IPS-18a (cell line): ENCODE data around the gene SLC39A8.

Source experiments
- H3K27ac ChIP-seq: one replicate; pipeline ENCODE4 v1.5.1; 2013; ENCODE audit warnings: low read length
- H3K27me3 ChIP-seq: one replicate; pipeline ENCODE4 v1.6.1; 2013; ENCODE audit warnings: mild to moderate bottlenecking, low read length; ENCODE audit not compliant: control insufficient read depth, insufficient read depth
- H3K36me3 ChIP-seq: one replicate; pipeline ENCODE4 v1.6.1; 2013; ENCODE audit warnings: low read depth, low read length; ENCODE audit not compliant: control insufficient read depth
- H3K4me1 ChIP-seq: one replicate; pipeline ENCODE4 v1.6.1; 2013; ENCODE audit warnings: low read depth, low read length; ENCODE audit not compliant: control insufficient read depth
- H3K4me3 ChIP-seq: one replicate; pipeline ENCODE4 v1.5.1; 2013; ENCODE audit warnings: low read length
- H3K9ac ChIP-seq: one replicate; pipeline ENCODE4 v1.6.1; 2013; ENCODE audit warnings: mild to moderate bottlenecking, low read length, moderate library complexity
- H3K9me3 ChIP-seq: one replicate; pipeline ENCODE4 v1.6.1; 2013; ENCODE audit warnings: low read depth, low read length; ENCODE audit not compliant: control insufficient read depth

SLC39A8 gene

DNA sequence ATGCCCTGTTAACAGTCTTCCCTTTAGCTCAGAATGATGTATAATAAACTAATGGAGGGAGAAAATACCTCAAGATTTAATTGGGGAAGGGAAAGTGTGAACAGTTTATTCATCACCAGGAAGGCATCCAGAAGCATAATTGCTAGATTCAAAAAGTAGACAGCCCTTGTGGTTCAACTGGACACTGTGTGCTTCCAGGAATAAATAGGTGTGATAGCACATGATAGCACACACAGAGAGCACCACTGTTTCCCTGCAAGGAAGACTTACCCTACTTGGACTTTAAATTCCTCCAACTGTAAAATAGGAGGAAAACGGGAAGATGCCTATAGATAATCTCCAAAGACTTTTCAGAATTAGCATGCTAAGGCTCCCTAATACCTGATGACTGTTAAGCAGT lies 27.8 kb downstream of the SLC39A8 start:
- H3K36me3 ChIP-seq = no peaks in the 10 kb centered on the region
- H3K4me1 ChIP-seq = peaks cover 24% of the 10 kb centered on the region
- no peak overlapping the region for H3K9ac ChIP-seq
- no peak overlapping the region for H3K27ac ChIP-seq
- H3K4me3 ChIP-seq = no peak overlapping the region
- H3K9me3 ChIP-seq = no peaks in the 10 kb centered on the region
- H3K27me3 ChIP-seq = no peaks in the 10 kb centered on the region

DNA sequence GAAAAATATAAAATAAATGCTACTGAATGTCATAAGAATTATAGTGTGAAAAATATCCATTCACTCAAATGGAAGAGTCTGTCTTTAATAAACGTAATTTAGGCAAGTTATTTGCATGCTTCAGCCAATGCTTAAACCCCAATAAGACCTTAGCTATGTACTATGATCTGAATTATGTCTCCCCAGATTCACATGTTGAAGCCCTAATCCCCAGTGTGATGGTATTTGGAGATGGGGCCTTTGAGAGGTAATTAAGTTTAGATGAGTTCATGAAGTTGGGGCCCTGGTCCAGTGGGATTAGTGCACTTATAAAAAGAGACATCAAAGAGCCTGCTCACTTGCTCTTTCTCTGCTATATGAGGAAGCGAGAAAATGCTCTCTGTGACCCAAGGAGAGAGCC lies 28.7 kb downstream of the SLC39A8 start:
- H3K27me3 ChIP-seq = no peaks in the 10 kb centered on the region
- H3K9ac ChIP-seq = no peak overlapping the region
- peaks cover 16% of the 10 kb centered on the region for H3K4me1 ChIP-seq
- H3K27ac ChIP-seq = no peak overlapping the region
- no peaks in the 10 kb centered on the region for H3K9me3 ChIP-seq
- H3K36me3 ChIP-seq = no peaks in the 10 kb centered on the region
- H3K4me3 ChIP-seq = no peak overlapping the region

DNA sequence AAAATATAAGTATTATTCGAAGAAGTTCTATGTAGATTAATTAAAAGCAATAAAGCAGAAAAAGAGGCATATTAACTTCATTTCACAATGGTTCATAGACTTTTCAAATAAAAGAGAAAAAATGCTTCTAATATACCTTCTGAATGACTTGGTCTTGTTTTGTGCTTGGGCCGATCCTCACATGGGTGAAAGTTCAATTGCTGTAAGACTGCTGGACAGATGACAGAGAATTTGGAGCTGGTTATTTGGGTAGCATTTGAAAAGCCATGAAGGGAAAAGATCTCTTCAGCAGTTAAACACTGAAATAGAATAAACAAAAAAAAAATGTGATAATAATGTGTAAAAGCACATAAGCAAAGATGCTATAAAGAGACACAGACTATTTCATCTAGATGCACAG lies 29.8 kb downstream of the SLC39A8 start:
- Histone ChIP-seq H3K4me1 (peaks cover 13% of the 10 kb centered on the region), H3K27me3 (no peaks in the 10 kb centered on the region), H3K36me3 (no peaks in the 10 kb centered on the region), H3K9ac (no peak overlapping the region), H3K4me3 (no peak overlapping the region), H3K9me3 (no peaks in the 10 kb centered on the region), H3K27ac (no peak overlapping the region)

DNA sequence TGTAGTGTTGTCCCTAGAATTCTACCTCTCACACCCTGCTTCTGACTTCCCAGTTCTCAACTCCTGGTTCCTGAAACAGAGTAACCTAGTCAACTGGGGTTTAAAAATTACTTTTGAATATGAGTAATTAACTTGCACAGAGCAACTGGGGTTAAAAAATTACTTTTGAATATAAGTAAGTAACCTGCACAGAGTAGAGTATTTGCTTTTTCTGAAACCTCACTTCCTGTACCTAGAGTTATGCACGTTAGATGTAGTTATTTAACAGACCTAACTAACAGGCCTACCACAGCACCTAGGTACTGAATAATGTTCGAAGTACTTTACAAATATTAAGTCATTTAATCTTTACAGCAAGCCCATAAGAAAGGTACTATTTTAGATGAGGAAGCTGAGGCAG lies 32.9 kb downstream of the SLC39A8 start:
- Histone ChIP-seq H3K9ac (no peak overlapping the region), H3K9me3 (no peaks in the 10 kb centered on the region), H3K4me3 (no peak overlapping the region), H3K27ac (no peak overlapping the region), H3K4me1 (no peaks in the 10 kb centered on the region), H3K27me3 (no peaks in the 10 kb centered on the region), H3K36me3 (no peaks in the 10 kb centered on the region)

DNA sequence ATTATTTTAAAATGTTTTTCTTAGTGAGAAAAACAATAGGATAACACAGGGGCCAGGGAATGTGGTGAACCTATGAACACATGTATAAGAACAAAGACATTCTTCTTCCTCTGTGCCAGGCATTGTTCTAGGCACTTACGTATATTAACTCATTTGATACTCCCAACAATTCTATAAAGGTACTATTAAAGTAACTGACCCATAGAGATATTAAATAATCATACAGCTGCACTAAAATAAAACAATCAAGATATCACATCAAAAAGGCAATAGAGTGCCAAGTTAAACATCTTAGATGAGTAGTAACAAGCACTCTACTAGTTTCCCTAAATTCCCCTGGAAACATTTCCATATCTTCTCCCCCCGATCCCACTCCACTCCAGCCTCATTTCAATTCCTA lies 33.4 kb downstream of the SLC39A8 start:
- H3K9me3 ChIP-seq = no peaks in the 10 kb centered on the region
- H3K27me3 ChIP-seq = no peaks in the 10 kb centered on the region
- H3K4me3 ChIP-seq = no peak overlapping the region
- H3K9ac ChIP-seq = no peak overlapping the region
- H3K4me1 ChIP-seq = no peaks in the 10 kb centered on the region
- no peak overlapping the region for H3K27ac ChIP-seq
- no peaks in the 10 kb centered on the region for H3K36me3 ChIP-seq

DNA sequence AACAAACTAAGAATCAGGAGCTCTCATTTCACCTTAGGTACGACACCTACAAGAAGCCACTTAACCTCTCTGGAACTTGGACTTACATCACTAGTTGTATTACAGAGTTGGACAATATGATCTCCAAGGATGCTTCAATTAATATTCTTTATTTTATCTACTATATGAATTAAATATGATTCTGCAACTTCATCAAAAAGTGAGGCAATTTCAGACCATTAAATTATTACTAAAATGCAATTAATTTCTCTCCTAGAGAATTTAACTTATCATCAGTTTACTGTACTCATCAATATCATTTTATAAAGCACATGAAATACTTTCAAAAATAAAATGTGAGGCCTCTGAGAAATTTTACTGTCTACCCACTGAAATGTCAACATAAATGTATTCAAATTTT lies 33.9 kb downstream of the SLC39A8 start:
- no peak overlapping the region for H3K27ac ChIP-seq
- no peaks in the 10 kb centered on the region for H3K9me3 ChIP-seq
- no peak overlapping the region for H3K4me3 ChIP-seq
- no peak overlapping the region for H3K9ac ChIP-seq
- H3K27me3 ChIP-seq = no peaks in the 10 kb centered on the region
- no peaks in the 10 kb centered on the region for H3K36me3 ChIP-seq
- no peaks in the 10 kb centered on the region for H3K4me1 ChIP-seq

DNA sequence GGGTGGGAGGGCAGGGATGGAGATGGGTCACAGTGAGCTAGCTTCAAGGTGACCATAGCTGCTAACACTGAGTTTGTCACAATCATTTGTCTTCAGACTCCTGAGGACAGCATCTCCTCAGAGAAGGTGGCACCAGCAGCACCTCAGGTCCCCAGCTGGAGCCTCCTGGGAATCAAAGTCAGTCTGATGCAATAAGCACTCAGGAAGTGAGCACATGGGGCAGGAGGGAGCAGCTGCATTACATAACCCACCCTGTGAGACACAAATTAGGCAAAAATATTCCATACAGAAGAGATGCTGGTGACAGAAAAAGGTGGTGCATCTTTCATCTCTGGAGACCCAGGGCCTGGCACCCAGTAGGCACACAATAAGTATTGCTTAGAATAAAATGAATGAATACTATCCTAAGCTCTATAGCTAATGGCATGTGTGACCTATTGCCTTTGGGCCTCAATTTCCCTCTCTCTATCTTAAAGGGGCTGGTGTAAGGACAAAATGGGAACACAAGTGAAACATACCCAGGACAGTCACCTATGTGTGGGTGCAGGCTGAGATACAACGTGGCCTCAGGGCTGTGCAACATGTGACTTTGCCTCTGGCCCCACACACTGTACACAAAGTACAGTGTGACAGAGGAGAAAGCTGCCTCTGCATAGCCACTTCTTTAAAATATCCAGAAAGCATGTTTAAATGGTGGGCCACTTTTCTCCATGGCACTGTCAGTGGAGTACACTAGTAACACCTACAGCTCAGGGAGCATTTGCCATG lies 37.1 kb downstream of the SLC39A8 start:
- no peaks in the 10 kb centered on the region for H3K4me1 ChIP-seq
- no peaks in the 10 kb centered on the region for H3K27me3 ChIP-seq
- no peak overlapping the region for H3K27ac ChIP-seq
- H3K36me3 ChIP-seq = peaks cover 3% of the 10 kb centered on the region
- H3K4me3 ChIP-seq = no peak overlapping the region
- no peak overlapping the region for H3K9ac ChIP-seq
- H3K9me3 ChIP-seq = no peaks in the 10 kb centered on the region

DNA sequence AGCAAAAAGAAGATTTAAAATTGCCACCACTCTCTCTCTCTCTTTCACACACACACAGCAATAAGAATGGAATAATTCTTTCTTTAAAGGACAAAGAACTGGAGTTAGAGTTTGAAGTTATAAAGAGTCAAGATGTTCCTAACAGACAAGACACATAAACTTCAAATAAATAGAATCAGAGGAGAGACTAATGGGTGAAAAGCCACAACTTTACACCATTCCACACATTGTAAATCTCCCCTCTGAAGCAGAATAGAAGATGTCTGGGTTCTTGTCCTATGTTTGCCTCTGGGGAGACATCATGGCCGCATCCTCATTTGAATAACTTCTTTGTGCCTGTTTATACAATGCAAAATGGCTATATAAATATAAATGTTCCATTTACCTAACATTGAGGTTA lies 39.6 kb downstream of the SLC39A8 start:
- Histone ChIP-seq H3K36me3 (peaks cover 3% of the 10 kb centered on the region), H3K9ac (no peak overlapping the region), H3K4me3 (no peak overlapping the region), H3K4me1 (no peaks in the 10 kb centered on the region), H3K27ac (no peak overlapping the region), H3K9me3 (no peaks in the 10 kb centered on the region), H3K27me3 (no peaks in the 10 kb centered on the region)

DNA sequence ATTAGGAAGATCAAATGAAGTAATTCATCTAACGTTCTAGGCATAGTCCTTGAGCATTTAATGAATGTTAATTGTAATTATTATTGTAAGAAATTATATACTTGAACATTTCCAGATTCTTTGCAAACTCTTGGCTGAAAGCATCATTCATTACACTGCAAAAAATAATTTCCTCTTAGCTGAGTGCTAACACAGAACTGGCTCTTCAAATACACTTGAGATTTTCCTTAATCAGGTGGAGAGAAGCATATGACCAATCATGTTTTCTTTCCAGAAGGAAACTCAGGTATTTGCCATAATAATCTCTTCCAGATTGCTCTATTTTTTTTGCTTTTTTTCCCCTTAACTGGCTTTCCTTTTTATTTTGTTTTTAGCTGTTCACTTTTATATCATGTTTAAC lies 42.5 kb downstream of the SLC39A8 start:
- H3K27me3 ChIP-seq = no peaks in the 10 kb centered on the region
- H3K36me3 ChIP-seq = peaks cover 3% of the 10 kb centered on the region
- no peak overlapping the region for H3K27ac ChIP-seq
- H3K9ac ChIP-seq = no peak overlapping the region
- no peaks in the 10 kb centered on the region for H3K9me3 ChIP-seq
- H3K4me3 ChIP-seq = no peak overlapping the region
- H3K4me1 ChIP-seq = peaks cover 6% of the 10 kb centered on the region

DNA sequence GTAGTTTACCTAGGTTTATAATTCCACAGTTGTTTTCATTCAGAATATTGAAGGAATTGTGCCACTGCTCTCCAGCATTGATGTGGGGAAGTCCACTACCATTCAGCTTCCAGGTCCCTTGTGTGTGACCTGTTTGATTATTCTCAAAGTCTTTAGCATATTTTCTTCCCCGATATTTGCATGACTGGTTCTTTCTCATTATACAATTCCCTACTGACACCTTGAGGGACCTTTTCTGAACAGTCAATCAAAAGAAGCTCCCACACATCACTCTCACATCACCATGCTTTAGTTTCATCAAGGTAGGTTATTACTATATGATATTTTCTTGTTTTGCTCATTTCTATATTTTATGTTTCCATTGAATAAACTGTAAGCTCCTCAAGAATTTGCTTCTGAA lies 44.1 kb downstream of the SLC39A8 start:
- Histone ChIP-seq H3K27me3 (no peaks in the 10 kb centered on the region), H3K9me3 (no peaks in the 10 kb centered on the region), H3K27ac (no peak overlapping the region), H3K4me1 (peaks cover 12% of the 10 kb centered on the region), H3K4me3 (no peak overlapping the region), H3K36me3 (peaks cover 3% of the 10 kb centered on the region), H3K9ac (no peak overlapping the region)

DNA sequence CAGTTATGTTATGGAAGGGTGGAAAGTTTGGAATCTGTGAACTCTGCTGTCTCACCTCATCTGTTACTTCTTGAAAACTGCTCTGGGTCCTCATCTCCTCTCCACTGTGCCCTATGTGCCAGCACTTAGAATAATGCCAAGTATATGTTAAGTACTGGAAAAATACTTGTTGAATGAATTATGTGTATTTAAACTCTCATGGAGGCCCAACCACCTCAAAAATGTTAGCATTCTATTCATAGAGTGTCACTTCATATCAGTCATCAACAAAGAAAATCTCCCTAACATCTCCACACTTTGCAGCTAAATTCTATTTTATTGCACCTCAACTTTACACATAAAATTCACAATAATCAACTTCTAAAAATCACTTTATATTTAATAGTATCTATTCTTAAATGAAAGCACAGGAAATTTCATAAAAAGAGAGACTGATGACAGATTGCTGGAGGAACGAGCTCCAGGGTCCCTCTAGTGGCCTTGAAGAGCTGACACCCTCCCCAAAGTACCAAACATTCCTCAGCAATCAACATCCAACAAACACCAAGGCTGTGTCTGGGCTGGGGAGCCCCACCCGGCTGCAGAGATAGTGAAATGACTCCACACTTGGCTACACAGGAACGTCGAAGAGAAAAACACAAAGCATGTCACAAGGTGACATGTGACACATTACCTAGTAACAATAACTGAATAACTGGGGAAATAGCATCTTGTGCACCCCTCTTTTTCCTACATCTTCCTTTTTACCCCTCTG lies 45.8 kb downstream of the SLC39A8 start:
- Histone ChIP-seq H3K4me3 (no peak overlapping the region), H3K9ac (no peak overlapping the region), H3K36me3 (peaks cover 3% of the 10 kb centered on the region), H3K4me1 (peaks cover 12% of the 10 kb centered on the region), H3K27me3 (no peaks in the 10 kb centered on the region), H3K27ac (no peak overlapping the region), H3K9me3 (no peaks in the 10 kb centered on the region)

DNA sequence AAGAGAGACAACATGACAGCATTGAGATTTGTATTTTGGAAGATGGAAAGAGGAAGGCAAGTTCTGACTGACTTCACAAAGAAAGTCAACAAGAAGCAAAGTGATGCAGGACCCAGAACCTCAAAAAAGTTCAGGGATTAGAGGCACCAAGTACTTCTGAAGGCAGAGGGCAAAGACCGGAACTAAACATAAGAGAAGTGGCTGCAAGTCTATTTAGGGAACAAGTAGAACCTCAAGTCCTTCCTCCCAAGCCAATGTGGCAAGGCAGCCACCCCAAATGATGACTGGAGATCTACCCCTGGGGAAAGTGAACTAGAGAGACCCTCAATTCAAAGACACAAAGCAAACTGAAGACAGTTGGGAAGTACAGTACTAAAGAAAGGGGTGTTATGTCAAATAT lies 46.6 kb downstream of the SLC39A8 start:
- Histone ChIP-seq H3K36me3 (no peaks in the 10 kb centered on the region), H3K4me1 (peaks cover 12% of the 10 kb centered on the region), H3K4me3 (no peak overlapping the region), H3K9ac (no peak overlapping the region), H3K9me3 (no peaks in the 10 kb centered on the region), H3K27me3 (no peaks in the 10 kb centered on the region), H3K27ac (no peak overlapping the region)
